HepG2 (cell line): ENCODE data around the gene SVOPL. TPM values are rescaled to one million over a fixed set of nuclear protein-coding genes. Genes with fewer than 3 reads are reported as not detected.

Experiments used
- ATM ChIP-seq: fragments of 450-650 bp; IDR thresholded peaks from 2 replicates; pipeline ENCODE4 v1.7.1; 2017; ENCODE audit warnings: mild to moderate bottlenecking, borderline replicate concordance
- CBX1 ChIP-seq: IDR thresholded peaks from one replicate; pipeline ENCODE4 v1.6.1; 2016; ENCODE audit warnings: antibody characterized with exemption, low read depth
- ELF1 ChIP-seq: sonication (generic); formaldehyde crosslinking; IDR thresholded peaks from 2 replicates; pipeline ENCODE4 v1.4.0; 2020; ENCODE audit warnings: missing genetic modification reagents
- HDAC2 ChIP-seq: sonication (generic); formaldehyde crosslinking; IDR thresholded peaks from 2 replicates; pipeline ENCODE4 v1.4.0; 2020; ENCODE audit warnings: missing genetic modification reagents
- HMG20B ChIP-seq: conservative IDR thresholded peaks from 2 replicates; pipeline ENCODE4 v1.6.1; 2016; ENCODE audit warnings: missing genetic modification reagents, missing compliant biosample characterization
- HOXD1 ChIP-seq: sonication (generic); formaldehyde crosslinking; IDR thresholded peaks from 2 replicates; pipeline ENCODE4 v1.5.0; 2020; ENCODE audit warnings: missing genetic modification reagents
- KLF16 ChIP-seq, 2 experiments: sonication (generic) in 1 of 2; formaldehyde crosslinking in 1 of 2; IDR thresholded peaks; 2 replicates each; pipeline versions ENCODE4 v1.6.1 to v1.8.0; 2016 to 2023; ENCODE audit warnings: missing genetic modification reagents in 2 of 2, missing compliant biosample characterization in 1 of 2
- MED1 ChIP-seq: sonication (generic); formaldehyde crosslinking; IDR thresholded peaks from 2 replicates; pipeline ENCODE4 v1.4.0; 2020; ENCODE audit warnings: missing genetic modification reagents
- MEIS1 ChIP-seq: sonication (generic); formaldehyde crosslinking; IDR thresholded peaks from 2 replicates; pipeline ENCODE4 v1.9.0; 2021; ENCODE audit warnings: mild to moderate bottlenecking, missing genetic modification reagents, moderate library complexity, borderline replicate concordance
- MLLT10 ChIP-seq: sonication (generic); formaldehyde crosslinking; IDR thresholded peaks from 2 replicates; pipeline ENCODE4 v1.4.0; 2020; ENCODE audit warnings: missing genetic modification reagents
- NCOR1 ChIP-seq: fragments of 200-600 bp; sonication (generic); IDR thresholded peaks from 2 replicates; pipeline ENCODE4 v1.7.0; 2017; ENCODE audit warnings: antibody characterized with exemption, low read length, borderline replicate concordance
- NFKBIZ ChIP-seq: IDR thresholded peaks from 2 replicates; pipeline ENCODE4 v1.6.1; 2018; ENCODE audit warnings: missing genetic modification reagents, missing compliant biosample characterization
- PHF8 ChIP-seq: sonication (generic); formaldehyde crosslinking; IDR thresholded peaks from 2 replicates; pipeline ENCODE4 v1.5.0; 2020; ENCODE audit warnings: missing genetic modification reagents
- RBFOX2 ChIP-seq: fragments of 200-400 bp; formaldehyde crosslinking; IDR thresholded peaks from 2 replicates; pipeline ENCODE4 v1.6.1; 2017; ENCODE audit warnings: low read depth, mild to moderate bottlenecking, low read length
- SIX1 ChIP-seq: sonication (generic); formaldehyde crosslinking; IDR thresholded peaks from 2 replicates; pipeline ENCODE4 v1.4.0; 2020; ENCODE audit warnings: missing genetic modification reagents, borderline replicate concordance
- TEAD3 ChIP-seq: optimal IDR thresholded peaks from 2 replicates; pipeline ENCODE3; 2016; ENCODE audit warnings: borderline replicate concordance
- TMF1 ChIP-seq: sonication (generic); formaldehyde crosslinking; IDR thresholded peaks from 2 replicates; pipeline ENCODE4 v1.8.1; 2022; ENCODE audit warnings: low read depth, missing genetic modification reagents
- TOPORS ChIP-seq: sonication (generic); formaldehyde crosslinking; IDR thresholded peaks from 2 replicates; pipeline ENCODE4 v1.8.0; 2023; ENCODE audit warnings: mild to moderate bottlenecking, missing genetic modification reagents
- ZNF7 ChIP-seq: IDR thresholded peaks from 2 replicates; pipeline ENCODE4 v1.6.1; 2016; ENCODE audit warnings: missing biosample characterization, missing genetic modification reagents
- ZNF746 ChIP-seq: sonication (generic); formaldehyde crosslinking; IDR thresholded peaks from 2 replicates; pipeline ENCODE4 v1.8.0; 2022; ENCODE audit warnings: mild to moderate bottlenecking, missing genetic modification reagents
- polyA plus RNA-seq, 8 experiments: library from polyadenylated mRNA; depleted of rRNA in 3 of 8; stranded (reverse) in 7 of 8; unstranded in 1 of 8; fragments of >200 nt; fragmentation: Illumina TruSeq in 4 of 8; extraction: Trizol in 4 of 8; gene quantifications; 2 replicates each; pipeline versions ENCODE4 v1.2.1 to v1.2.3, GENCODE V29; 2011 to 2016; ENCODE audit warnings: low read depth in 4 of 8, missing spikeins in 1 of 8, mixed read lengths in 1 of 8; ENCODE audit not compliant: insufficient read depth in 1 of 8
- total RNA-seq, 5 experiments: library from RNA; depleted of rRNA; stranded (reverse); fragments of >200 nt; fragmentation: Illumina TruSeq; extraction: Trizol; gene quantifications; 2 replicates each; pipeline ENCODE4 v1.2.3, GENCODE V29; 2016; ENCODE audit warnings: low read depth in 1 of 5
- TF ChIP-seq, protein P1 (sequence below): IDR thresholded peaks from 2 replicates; pipeline ENCODE4 v1.6.1; 2016; ENCODE audit warnings: mild to moderate bottlenecking
- TF ChIP-seq, protein P2 (sequence below): sonication (generic); formaldehyde crosslinking; IDR thresholded peaks from 2 replicates; pipeline ENCODE4 v1.5.0; 2020; ENCODE audit warnings: mild to moderate bottlenecking, missing genetic modification reagents
- TF ChIP-seq, protein P3 (sequence below): IDR thresholded peaks from 2 replicates; pipeline ENCODE4 v1.6.1; 2016; ENCODE audit warnings: low read depth
- TF ChIP-seq, protein P4 (sequence below): IDR thresholded peaks from 2 replicates; pipeline ENCODE4 v1.6.1; 2018; ENCODE audit warnings: missing genetic modification reagents, mild to moderate bottlenecking, missing compliant biosample characterization
- TF ChIP-seq, protein P5 (sequence below): sonication (generic); formaldehyde crosslinking; IDR thresholded peaks from 2 replicates; pipeline ENCODE4 v1.4.0; 2020; ENCODE audit warnings: mild to moderate bottlenecking, missing genetic modification reagents

Gene SVOPL
- total and polyA plus RNA-seq, 2 of the 13 experiments (the other 11 are each of a cell fraction or from before 2014, with no cell fraction given): not detected

- peak; percentile 98 for TF ChIP-seq MED1 (CRISPR knock-in tag)
- no peak for TF ChIP-seq RBFOX2
- TF ChIP-seq ZNF7 (CRISPR knock-in tag): no peak
- TF ChIP-seq TEAD3 (CRISPR knock-in tag): peak; percentile 88
- TF ChIP-seq, protein P1, sequence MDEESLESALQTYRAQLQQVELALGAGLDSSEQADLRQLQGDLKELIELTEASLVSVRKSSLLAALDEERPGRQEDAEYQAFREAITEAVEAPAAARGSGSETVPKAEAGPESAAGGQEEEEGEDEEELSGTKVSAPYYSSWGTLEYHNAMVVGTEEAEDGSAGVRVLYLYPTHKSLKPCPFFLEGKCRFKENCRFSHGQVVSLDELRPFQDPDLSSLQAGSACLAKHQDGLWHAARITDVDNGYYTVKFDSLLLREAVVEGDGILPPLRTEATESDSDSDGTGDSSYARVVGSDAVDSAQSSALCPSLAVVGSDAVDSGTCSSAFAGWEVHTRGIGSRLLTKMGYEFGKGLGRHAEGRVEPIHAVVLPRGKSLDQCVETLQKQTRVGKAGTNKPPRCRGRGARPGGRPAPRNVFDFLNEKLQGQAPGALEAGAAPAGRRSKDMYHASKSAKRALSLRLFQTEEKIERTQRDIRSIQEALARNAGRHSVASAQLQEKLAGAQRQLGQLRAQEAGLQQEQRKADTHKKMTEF (CRISPR knock-in tag): peak; percentile 97
- TF ChIP-seq, protein P2, sequence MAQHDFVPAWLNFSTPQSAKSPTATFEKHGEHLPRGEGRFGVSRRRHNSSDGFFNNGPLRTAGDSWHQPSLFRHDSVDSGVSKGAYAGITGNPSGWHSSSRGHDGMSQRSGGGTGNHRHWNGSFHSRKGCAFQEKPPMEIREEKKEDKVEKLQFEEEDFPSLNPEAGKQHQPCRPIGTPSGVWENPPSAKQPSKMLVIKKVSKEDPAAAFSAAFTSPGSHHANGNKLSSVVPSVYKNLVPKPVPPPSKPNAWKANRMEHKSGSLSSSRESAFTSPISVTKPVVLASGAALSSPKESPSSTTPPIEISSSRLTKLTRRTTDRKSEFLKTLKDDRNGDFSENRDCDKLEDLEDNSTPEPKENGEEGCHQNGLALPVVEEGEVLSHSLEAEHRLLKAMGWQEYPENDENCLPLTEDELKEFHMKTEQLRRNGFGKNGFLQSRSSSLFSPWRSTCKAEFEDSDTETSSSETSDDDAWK (CRISPR knock-in tag): no peak
- TF ChIP-seq HMG20B (CRISPR knock-in tag): peak; percentile 73; the same call in 1 of the 2 replicates
- peak; percentile 67; the same call in 1 of the 2 replicates for TF ChIP-seq MEIS1 (CRISPR knock-in tag)
- peak; percentile 84; the same call in 1 of the 2 replicates for TF ChIP-seq ATM
- peak; percentile 53; the same call in 1 of the 2 replicates for TF ChIP-seq NCOR1
- TF ChIP-seq CBX1: peak; percentile 48
- TF ChIP-seq KLF16 (CRISPR knock-in tag; IDR thresholded peaks at IDR 0.05): peak in 1 of 2 experiments; percentile 94; a peak in 2 of 4 replicates
- peak; percentile 81; the same call in 1 of the 2 replicates for TF ChIP-seq TOPORS (CRISPR knock-in tag)
- TF ChIP-seq, protein P3, sequence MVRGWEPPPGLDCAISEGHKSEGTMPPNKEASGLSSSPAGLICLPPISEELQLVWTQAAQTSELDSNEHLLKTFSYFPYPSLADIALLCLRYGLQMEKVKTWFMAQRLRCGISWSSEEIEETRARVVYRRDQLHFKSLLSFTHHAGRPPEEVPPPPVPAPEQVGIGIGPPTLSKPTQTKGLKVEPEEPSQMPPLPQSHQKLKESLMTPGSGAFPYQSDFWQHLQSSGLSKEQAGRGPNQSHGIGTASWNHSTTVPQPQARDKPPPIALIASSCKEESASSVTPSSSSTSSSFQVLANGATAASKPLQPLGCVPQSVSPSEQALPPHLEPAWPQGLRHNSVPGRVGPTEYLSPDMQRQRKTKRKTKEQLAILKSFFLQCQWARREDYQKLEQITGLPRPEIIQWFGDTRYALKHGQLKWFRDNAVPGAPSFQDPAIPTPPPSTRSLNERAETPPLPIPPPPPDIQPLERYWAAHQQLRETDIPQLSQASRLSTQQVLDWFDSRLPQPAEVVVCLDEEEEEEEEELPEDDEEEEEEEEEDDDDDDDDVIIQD: peak; percentile 94
- 0 out of 2 replicates have a peak, but pooled peaks have one; percentile 15 for TF ChIP-seq HOXD1
- peak; percentile 64; the same call in 1 of the 2 replicates for TF ChIP-seq SIX1 (CRISPR knock-in tag)
- TF ChIP-seq TMF1 (CRISPR knock-in tag): no peak
- peak; percentile 90 for TF ChIP-seq HDAC2 (CRISPR knock-in tag)
- TF ChIP-seq, protein P4, sequence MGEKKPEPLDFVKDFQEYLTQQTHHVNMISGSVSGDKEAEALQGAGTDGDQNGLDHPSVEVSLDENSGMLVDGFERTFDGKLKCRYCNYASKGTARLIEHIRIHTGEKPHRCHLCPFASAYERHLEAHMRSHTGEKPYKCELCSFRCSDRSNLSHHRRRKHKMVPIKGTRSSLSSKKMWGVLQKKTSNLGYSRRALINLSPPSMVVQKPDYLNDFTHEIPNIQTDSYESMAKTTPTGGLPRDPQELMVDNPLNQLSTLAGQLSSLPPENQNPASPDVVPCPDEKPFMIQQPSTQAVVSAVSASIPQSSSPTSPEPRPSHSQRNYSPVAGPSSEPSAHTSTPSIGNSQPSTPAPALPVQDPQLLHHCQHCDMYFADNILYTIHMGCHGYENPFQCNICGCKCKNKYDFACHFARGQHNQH: peak; percentile 65; the same call in 1 of the 2 replicates
- peak; percentile 71; the same call in 1 of the 2 replicates for TF ChIP-seq NFKBIZ (CRISPR knock-in tag)
- 0 out of 2 replicates have a peak, but pooled peaks have one; percentile 47 for TF ChIP-seq ELF1 (CRISPR knock-in tag)
- TF ChIP-seq MLLT10 (CRISPR knock-in tag): no peak
- TF ChIP-seq ZNF746 (CRISPR knock-in tag): 0 out of 2 replicates have a peak, but pooled peaks have one; percentile 24
- TF ChIP-seq, protein P5, sequence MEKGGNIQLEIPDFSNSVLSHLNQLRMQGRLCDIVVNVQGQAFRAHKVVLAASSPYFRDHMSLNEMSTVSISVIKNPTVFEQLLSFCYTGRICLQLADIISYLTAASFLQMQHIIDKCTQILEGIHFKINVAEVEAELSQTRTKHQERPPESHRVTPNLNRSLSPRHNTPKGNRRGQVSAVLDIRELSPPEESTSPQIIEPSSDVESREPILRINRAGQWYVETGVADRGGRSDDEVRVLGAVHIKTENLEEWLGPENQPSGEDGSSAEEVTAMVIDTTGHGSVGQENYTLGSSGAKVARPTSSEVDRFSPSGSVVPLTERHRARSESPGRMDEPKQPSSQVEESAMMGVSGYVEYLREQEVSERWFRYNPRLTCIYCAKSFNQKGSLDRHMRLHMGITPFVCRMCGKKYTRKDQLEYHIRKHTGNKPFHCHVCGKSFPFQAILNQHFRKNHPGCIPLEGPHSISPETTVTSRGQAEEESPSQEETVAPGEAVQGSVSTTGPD: peak; percentile 62; the same call in 1 of the 2 replicates
- TF ChIP-seq PHF8 (CRISPR knock-in tag): peak; percentile 32; the same call in 1 of the 2 replicates
These were observed 135.6 kb downstream of the SVOPL start (continued) for GRCh38 chr7:138565451-138566114.
